Measurements from ENCODE around the gene RABEP2. TPM values are rescaled to one million over a fixed set of nuclear protein-coding genes. Genes with fewer than 3 reads are reported as not detected.
"Not testable (repeated sequence)": the region's sequence is repeated elsewhere in the genome, so short reads cannot be mapped to it uniquely, and the experiment has no call there.

RABEP2 gene
- polyA plus RNA-seq, 3 donors: 14.0 to 18.3 (median 17.5) TPM

DNA sequence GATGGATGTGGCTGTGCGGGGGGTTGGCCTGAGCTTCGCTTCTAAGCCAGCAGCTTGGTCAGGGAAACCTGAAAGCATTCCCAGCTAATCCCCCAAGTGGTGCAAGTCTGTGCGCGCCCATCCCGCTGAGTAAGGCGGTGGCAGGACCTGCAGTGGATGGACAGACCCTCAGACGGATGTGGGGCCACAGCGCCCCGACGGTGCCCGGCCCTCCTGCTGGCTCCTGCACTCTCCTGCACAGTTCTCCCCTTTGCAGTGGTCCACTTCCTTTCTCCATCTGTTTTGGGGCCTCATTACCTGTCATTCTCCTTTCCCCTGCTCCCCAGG is 44.5 kb downstream of the RABEP2 start:
- DNase-seq (ENCODE audit: low read depth in 3 of 3, low spot score in 2 of 3): no peak

- peak in 2 of 3 donors; percentile 66 to 81 for DNase-seq (ENCODE audit: low read depth in 3 of 3, low spot score in 2 of 3)
Measured at GRCh38 chr16:28879841-28880588, 45.0 kb downstream of the RABEP2 start.

DNA sequence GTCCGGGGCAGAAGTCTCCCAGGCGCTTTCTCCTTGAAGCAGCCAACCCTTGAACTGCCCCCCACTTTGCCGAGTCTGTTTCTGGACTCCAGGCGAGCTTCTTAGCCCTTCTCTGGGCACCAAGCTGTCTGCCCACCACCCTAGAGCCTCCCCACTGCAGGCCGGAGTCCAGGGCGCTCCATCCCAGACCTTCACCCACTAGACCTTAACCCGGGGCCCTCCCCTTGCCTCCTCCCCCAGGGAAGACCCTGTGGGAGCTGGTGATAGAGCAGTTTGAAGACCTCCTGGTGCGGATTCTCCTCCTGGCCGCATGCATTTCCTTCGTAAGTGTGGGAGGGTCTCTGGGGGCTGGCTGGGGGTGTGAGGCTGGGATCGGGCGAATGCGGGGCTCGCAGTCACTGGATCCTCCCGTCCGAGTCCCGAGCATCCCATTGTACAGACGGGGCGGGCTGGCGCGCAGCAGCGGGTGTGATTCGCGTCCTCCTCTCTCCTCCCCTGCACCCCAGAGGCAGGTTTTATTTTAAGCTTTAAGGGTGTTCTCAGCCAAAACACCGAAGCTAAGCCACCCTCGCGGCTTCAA is 45.7 kb downstream of the RABEP2 start:
- DNase-seq (ENCODE audit: low read depth in 3 of 3, low spot score in 2 of 3): no peak

DNA sequence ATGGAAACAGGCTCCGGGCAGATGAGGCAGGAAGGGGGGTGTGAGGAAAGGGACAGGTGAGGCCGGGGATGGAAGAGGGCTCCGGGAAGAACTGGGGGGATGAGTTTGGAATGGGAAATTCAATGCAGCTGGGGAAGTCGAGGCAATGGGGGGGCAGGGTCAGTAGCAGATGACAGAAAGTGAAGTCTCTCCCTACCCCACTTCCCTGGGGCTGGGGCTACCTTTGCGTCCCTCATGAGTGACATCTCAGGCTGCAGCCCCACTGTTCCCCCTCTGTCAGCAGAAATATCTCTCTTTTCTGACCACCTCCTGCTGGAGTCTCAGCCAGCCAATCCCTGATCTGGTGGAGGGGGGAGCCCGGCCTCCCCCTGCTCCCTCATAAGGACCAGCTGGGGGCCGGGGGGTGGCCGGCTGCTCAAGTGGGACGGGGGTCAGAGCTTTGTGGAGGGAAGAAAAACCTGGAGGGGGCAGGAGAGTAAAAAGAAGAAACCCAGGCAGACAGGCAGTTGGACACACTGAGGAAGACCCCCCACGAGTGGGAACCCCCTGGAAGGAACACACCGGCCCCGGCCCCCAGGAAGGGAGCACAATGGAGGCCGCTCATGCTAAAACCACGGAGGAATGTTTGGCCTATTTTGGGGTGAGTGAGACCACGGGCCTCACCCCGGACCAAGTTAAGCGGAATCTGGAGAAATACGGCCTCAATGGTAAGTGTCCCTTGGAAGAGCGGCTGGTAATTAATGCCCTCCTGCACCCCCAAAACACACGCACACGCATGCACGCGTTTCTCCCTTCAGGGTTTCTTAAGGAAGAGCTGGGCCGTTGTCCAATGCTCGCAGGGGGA is 46.7 kb downstream of the RABEP2 start, which contains the start of gene ATP2A1:
Gene ATP2A1 (plus strand): TSS at position 406 of the 844 bp plus-strand sequence. CDS start 184 bp downstream, at position 590.
- no peak for DNase-seq (ENCODE audit: low read depth in 3 of 3, low spot score in 2 of 3)

GRCh38 chr16:28877655-28878000 is 47.4 kb downstream of the RABEP2 start:
- no peak for DNase-seq (ENCODE audit: low read depth in 3 of 3, low spot score in 2 of 3)

DNA sequence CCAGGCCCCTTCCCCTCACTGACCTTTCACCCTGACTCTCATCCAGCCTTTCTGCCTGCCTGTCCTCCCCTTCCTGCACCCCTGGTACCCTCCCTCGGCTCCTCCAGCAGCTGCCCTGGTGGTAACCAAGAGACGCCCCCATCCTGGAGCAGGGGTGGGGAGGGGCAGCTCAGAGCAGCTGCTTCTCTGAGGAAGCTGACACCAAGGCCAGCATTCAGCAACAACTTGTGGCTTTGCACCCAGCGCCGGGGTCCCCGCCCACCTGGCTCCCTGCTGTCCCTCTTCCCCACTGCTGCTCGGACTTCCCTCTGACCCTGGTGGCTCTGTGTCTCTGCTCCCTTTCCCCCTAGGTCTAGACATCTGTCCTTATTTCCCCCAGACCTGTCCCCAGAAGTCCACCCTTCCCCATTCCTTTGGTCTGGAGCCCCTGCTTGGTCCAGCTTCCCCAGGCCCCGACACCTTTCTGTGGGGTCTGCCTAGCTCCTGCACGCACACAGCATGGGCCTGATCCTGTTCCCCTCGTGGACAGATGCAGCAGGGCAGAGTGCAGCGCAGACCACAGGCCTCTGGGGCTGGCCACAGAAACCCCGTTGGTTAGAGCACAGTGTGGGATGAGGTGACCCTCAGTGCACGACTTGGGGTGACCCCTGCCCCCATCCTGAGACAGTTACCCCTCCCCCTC is 47.9 kb downstream of the RABEP2 start:
- DNase-seq (ENCODE audit: low read depth in 3 of 3, low spot score in 2 of 3): no peak

DNA sequence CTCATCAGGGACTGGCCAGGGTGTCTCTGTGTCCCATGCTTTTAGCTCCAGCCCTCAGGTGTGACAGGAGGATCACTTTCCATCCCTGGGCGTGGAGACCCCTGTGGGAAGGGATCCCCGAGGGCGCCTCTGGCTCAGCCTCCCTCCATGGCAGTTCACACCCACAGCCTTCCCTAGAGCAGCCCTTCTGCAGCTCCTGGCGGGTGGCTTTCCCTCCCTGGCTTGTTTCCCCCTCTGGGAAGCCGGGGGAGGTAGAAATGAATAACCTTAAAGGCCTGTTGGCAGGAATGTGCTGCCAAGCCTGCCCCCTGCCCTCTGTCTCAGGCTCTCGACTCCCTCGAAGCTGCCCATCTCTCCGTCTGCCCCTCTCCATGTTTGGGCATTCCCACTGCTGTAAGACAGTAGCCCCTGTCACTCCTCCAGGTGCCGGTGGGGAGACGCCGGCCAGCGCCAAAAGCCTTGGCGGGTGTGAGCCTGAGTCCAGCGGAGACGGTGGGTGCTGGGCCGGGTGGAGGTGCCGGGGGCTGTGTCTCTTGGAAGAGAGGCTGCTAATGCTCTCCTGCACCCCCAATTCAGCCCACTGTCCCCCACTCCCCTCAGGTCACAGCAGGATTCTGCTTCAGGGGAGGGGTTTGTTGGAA is 48.9 kb downstream of the RABEP2 start:
- no peak for DNase-seq (ENCODE audit: low read depth in 3 of 3, low spot score in 2 of 3)

- DNase-seq (ENCODE audit: low read depth in 3 of 3, low spot score in 2 of 3): no peak
Measured at GRCh38 chr16:28875134-28876018, 49.7 kb downstream of the RABEP2 start.

DNA sequence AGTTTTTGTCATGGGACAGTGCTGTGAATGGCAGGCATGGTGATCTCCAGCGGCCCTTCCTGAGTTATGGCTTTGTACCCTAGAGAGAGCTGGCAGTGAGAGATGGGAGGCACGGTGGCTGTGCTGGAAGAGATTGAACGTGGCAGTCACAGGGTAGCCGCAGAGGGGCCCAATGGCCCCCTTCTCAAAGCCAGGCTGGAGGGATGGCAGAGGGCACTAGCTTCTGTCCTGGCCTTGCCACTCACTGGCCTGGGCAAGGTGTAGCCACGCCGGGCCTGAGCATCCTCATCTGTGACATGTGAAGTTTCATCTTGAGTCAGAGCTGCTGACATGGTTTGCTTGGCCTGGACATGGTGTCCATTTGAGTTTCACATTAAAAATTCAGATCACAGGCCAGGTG is 50.6 kb downstream of the RABEP2 start:
- no peak for DNase-seq (ENCODE audit: low read depth in 3 of 3, low spot score in 2 of 3)

GRCh38 chr16:28873543-28874201 is 51.4 kb downstream of the RABEP2 start:
- DNase-seq (ENCODE audit: low read depth in 3 of 3, low spot score in 2 of 3): no peak

DNA sequence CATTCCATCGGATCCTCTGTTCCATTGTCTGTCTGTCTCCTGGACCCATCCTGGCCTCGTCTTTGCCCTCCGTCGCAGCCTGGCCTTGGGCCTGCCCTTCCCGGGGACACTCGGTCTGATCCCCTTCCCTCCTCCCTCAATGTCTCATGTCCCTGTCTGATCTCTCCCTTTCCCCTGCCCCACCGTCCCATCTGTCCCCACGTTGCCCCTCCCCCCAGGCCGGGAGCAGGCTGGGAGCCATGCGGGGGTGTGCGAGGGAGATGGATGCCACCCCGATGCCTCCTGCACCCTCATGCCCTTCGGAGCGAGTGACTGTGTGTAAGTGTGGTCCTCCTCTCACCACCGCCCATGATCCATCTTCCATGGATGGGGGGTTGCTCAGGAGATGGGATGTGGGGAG is 52.1 kb downstream of the RABEP2 start:
- no peak for DNase-seq (ENCODE audit: low read depth in 3 of 3, low spot score in 2 of 3)

- DNase-seq (ENCODE audit: low read depth in 3 of 3, low spot score in 2 of 3): no peak
Measured at GRCh38 chr16:28869201-28869600, 55.8 kb downstream of the RABEP2 start.

DNA sequence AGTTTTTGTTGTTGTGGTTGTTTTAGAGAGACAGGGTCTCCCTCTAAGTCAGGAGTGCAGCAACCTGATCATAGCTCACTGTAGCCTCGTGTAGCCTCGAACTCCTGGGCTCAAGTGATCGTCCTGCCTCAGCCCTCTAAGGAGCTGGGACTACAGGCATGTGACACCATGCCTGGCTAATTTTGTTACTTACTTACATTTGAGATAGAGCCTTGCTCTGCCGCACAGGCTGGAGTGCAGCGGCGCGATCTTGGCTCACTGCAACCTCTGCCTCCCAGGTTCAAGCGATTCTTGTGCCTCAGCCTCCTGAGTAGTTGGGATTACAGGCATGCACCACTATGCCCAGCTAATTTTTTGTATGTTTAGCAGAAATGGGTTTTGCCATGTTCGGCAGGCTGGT is 57.4 kb downstream of the RABEP2 start:
- DNase-seq (ENCODE audit: low read depth in 3 of 3, low spot score in 2 of 3): not testable (repeated sequence)

DNA sequence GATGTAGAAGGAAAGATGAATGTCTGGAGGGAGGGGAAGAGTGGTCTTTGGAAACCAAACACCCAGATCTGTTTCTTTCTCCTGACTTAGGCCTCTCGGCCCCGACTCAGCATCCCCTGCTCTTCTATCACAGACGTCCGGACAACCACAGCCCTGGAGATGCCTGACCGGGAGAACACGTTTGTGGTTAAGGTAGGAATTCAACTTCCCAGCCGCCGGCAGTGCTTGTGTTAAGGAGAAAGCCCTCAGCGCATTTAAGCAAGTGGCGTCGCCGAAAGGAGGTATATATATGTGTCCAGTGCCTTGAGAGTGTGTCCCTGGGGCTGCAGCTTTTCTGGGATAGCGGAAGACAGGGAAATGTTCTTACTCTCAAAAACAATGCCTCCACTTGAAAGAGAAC is 57.8 kb downstream of the RABEP2 start:
- DNase-seq (ENCODE audit: low read depth in 3 of 3, low spot score in 2 of 3): no peak

GRCh38 chr16:28866454-28866804 is 58.6 kb downstream of the RABEP2 start:
- no peak for DNase-seq (ENCODE audit: low read depth in 3 of 3, low spot score in 2 of 3)

- DNase-seq (ENCODE audit: low read depth in 3 of 3, low spot score in 2 of 3): no peak
Measured at GRCh38 chr16:28865722-28866453, 59.1 kb downstream of the RABEP2 start.

GRCh38 chr16:28865001-28865688 is 59.9 kb downstream of the RABEP2 start:
- DNase-seq (ENCODE audit: low read depth in 3 of 3, low spot score in 2 of 3): no peak
